T-helper 1 cell treated with Interleukin-12 subunit alpha and Interleukin-12 subunit beta and Interleukin-4 antibody, amounts not matched to agents 30 μg/mL and 1 μg/mL, for 36 hours (primary cell): ENCODE measurements around the gene SEL1L3.

Experiments
- H3K27ac Mint-ChIP-seq: one replicate; pipeline ENCODE4 v1.8.0; 2021; ENCODE audit warnings: mild to moderate bottlenecking, mixed read lengths
- H3K27me3 Mint-ChIP-seq: one replicate; pipeline ENCODE4 v1.8.0; 2021; ENCODE audit warnings: low read depth, mixed read lengths
- H3K36me3 Mint-ChIP-seq: one replicate; pipeline ENCODE4 v1.8.0; 2021; ENCODE audit warnings: low read depth, mixed read lengths
- H3K4me1 Mint-ChIP-seq: one replicate; pipeline ENCODE4 v1.8.0; 2021; ENCODE audit warnings: low read depth, mixed read lengths
- H3K4me3 Mint-ChIP-seq: one replicate; pipeline ENCODE4 v1.8.0; 2021; ENCODE audit warnings: mild to moderate bottlenecking, moderate library complexity, mixed read lengths
- H3K9me3 Mint-ChIP-seq: one replicate; pipeline ENCODE4 v1.8.0; 2021; ENCODE audit warnings: mixed read lengths

SEL1L3 gene

DNA sequence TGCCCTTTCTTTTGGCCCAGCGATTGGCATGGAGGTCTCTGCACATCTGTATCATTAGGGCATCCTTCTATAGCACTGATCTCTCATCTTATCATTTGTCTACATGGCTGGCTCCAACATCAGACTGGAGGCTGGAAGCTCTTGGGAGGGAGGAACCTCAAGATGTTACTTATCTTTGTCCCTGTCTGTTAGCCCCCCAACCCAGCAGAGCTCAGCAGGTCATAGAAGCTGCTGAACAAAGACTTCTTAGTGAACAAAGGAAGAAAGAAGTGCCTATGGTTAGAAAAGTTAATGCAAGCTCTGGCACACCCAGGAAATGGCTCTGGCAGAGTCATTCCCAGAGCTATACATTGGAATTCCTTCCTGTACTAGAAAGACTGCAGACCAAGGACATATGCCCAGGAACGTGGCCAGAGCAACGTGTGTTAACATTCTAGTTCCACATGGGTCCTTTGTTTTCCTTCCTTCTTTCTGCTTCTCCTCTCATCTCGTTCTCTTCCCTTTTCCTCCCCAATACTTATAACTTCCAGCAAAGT is 74.0 kb downstream of the SEL1L3 start:
- H3K4me1 Mint-ChIP-seq = peaks cover 8% of the 10 kb centered on the region
- no peak overlapping the region for H3K27ac Mint-ChIP-seq
- no peaks in the 10 kb centered on the region for H3K9me3 Mint-ChIP-seq
- H3K36me3 Mint-ChIP-seq = peaks cover 40% of the 10 kb centered on the region
- H3K4me3 Mint-ChIP-seq = no peak overlapping the region
- no peaks in the 10 kb centered on the region for H3K27me3 Mint-ChIP-seq

DNA sequence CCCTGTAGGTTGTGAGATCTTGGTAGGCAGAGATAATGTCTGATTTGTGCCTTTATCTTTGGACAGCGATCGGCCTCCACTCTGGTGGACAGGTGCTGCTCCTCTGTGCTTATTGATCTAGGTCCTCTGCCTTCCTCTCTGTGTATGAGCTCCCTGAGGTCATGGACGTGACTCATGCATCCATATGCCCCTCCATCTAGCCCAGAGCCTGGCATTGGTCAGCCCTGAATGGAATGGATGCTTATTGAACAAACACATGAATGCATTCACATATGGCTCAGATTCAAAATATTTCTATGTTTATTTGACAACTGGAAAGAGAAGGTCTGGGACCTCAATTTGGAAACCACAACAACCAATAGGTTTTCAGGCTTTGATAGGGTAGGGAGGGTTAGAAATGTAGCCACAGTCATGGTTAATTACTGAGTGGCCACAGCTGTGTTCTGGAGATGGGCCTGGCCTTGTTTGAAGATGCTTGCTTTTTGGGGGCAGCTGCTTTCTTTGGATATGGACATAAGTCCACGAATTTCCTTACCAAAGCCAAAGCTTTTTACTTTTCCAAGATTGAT is 76.2 kb downstream of the SEL1L3 start:
- H3K4me1 Mint-ChIP-seq = peaks cover 8% of the 10 kb centered on the region
- H3K27me3 Mint-ChIP-seq = no peaks in the 10 kb centered on the region
- H3K27ac Mint-ChIP-seq = no peak overlapping the region
- H3K36me3 Mint-ChIP-seq = peaks cover 44% of the 10 kb centered on the region
- no peak overlapping the region for H3K4me3 Mint-ChIP-seq
- no peaks in the 10 kb centered on the region for H3K9me3 Mint-ChIP-seq

DNA sequence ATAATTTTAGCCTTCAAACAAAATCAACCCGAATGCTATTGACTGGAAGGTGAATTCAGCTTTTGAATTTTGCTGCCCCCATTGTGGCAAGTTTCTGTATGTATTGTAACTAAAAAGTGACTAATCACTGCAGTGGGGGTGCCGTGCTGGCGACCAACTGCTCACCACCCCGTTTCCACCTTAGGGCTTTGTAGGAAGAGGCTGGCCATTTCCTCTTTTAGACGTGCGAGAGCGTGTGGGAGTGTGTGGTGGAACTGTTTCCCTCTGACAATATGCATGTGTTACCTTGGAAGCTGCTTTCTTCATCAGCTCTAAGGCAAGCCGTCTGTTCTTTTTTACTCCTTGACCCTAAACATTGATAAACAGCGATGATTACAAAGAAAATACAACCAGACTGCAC is 78.8 kb downstream of the SEL1L3 start:
- H3K4me3 Mint-ChIP-seq = no peak overlapping the region
- H3K36me3 Mint-ChIP-seq = peaks cover 50% of the 10 kb centered on the region
- no peaks in the 10 kb centered on the region for H3K9me3 Mint-ChIP-seq
- H3K27me3 Mint-ChIP-seq = no peaks in the 10 kb centered on the region
- H3K4me1 Mint-ChIP-seq = peaks cover 8% of the 10 kb centered on the region
- H3K27ac Mint-ChIP-seq = no peak overlapping the region

DNA sequence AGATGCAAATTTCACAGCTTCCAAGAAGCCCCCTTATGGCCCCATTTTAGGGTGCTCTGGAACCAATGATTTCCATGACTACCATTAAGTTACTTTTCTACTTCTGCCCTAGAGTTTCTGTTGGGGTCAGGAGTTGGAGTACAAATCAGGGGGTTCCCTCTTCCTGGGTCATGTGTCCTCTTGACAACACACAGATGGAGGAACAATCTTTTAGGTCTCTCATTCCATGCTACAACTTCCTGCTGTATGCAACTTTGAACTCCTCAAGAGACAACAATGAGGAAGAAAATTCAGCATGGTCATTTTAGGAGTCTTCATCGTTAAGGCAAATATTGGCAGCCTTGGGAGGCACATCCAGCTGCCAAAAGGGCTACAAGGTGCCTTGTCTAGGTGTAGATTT is 79.7 kb downstream of the SEL1L3 start:
- Mint-ChIP-seq H3K27me3 (no peaks in the 10 kb centered on the region), H3K36me3 (peaks cover 53% of the 10 kb centered on the region), H3K4me3 (no peak overlapping the region)

DNA sequence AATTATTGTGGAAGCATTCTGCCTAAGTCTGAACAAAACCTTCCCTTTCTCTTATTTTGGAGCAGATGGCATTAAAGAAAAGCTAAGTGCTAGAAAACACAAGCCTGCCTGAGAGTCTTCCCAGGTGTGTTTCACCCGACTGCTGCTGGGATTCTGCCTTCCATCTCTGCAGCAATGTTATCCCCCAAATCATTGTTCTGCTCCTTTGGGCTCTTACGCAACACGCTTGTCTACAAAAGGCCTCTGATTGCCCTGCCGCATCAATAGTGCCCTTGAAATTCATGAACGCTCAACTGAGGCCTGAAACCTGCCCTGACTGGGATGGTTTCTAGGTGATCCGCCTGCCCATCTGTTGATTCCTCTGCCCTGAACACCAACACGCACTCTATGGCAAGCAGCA is 80.3 kb downstream of the SEL1L3 start:
- Mint-ChIP-seq H3K27me3 (no peaks in the 10 kb centered on the region), H3K4me3 (no peak overlapping the region), H3K27ac (no peak overlapping the region), H3K36me3 (peaks cover 52% of the 10 kb centered on the region), H3K9me3 (no peaks in the 10 kb centered on the region), H3K4me1 (peaks cover 8% of the 10 kb centered on the region)

More for the DNA sequence above, 79.7 kb downstream of the SEL1L3 start:
- no peaks in the 10 kb centered on the region for H3K9me3 Mint-ChIP-seq
- H3K27ac Mint-ChIP-seq = no peak overlapping the region
- peaks cover 8% of the 10 kb centered on the region for H3K4me1 Mint-ChIP-seq

DNA sequence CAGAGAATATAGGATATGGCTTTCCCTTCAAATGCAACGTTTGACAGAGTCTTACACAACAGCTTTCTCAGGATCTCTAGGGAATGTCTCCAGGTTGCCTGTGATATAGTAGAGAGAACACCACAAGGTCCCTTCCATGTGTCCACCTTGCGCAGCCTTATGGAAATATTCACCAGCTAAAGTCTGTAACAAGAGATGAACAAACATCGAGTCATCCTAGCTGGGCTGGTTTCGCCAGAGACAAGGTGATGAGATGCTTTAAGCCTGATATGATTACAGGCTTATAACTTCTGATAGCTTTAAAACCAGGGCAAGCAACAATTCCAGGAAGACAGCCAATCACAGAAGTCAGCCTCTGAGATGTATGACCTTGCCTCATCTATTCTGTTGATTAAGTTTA is 83.8 kb downstream of the SEL1L3 start:
- Mint-ChIP-seq H3K4me1 (peaks cover 2% of the 10 kb centered on the region), H3K27me3 (no peaks in the 10 kb centered on the region), H3K9me3 (no peaks in the 10 kb centered on the region), H3K4me3 (no peak overlapping the region), H3K36me3 (peaks cover 54% of the 10 kb centered on the region), H3K27ac (no peak overlapping the region)

DNA sequence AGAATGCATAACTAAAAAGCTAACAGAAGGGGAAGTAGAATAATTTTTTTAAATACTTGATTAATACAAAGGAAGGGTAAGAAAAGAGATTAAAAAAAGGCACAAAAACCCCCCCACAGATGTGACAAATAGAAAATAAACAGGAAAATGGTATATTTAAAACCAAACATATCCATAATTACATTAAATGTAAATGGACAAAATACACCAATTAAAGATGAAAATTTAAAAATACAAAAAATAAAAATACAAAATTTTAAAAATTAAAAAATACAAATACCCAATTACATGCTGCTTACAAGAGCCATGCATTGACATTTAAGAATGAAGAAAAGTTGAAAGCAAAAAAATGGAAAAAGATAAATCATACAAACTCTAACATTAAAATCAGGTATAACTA is 86.0 kb downstream of the SEL1L3 start:
- Mint-ChIP-seq H3K4me1 (peaks cover 1% of the 10 kb centered on the region), H3K27ac (no peak overlapping the region), H3K9me3 (no peaks in the 10 kb centered on the region), H3K27me3 (no peaks in the 10 kb centered on the region), H3K36me3 (peaks cover 49% of the 10 kb centered on the region), H3K4me3 (no peak overlapping the region)

DNA sequence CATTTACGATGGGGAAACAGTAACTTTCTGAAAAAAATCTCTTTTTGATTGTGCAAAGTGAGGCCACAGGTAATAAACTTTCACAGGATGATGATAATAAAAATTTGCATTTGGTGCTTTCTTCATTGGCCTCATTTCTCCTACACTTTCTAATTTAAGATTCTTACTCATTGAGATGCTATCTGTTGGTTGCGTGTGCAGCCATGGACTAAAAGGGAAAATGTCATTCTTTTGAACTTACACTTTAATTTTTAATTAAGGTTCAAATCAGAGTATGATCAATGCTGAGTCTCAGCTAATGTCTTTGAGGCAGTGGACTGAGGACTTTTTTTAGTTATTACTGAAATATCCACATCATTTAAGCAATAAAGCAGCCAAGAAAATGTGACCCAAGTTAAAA is 87.6 kb downstream of the SEL1L3 start:
- Mint-ChIP-seq H3K9me3 (no peaks in the 10 kb centered on the region), H3K4me3 (no peak overlapping the region), H3K36me3 (peaks cover 44% of the 10 kb centered on the region), H3K27me3 (no peaks in the 10 kb centered on the region), H3K27ac (no peak overlapping the region), H3K4me1 (peaks cover 1% of the 10 kb centered on the region)

DNA sequence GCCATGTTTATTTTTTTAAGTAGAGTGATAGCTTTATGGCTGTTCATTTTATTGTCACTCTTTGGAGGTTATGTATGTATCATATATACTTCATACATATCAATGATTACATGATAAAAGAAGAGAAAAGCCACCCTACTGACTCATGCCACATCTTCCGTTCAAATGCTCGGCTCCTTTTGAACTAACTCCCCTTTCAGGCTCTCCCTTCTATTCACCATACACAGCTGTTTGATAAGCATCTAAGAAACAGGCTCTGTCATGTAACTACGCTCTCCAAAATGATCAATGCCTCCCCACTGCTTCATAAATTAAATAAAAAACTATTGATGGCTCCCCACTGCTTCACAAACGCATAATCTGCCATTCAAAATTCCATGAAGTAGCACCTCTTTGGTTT is 89.4 kb downstream of the SEL1L3 start:
- H3K9me3 Mint-ChIP-seq = no peaks in the 10 kb centered on the region

DNA sequence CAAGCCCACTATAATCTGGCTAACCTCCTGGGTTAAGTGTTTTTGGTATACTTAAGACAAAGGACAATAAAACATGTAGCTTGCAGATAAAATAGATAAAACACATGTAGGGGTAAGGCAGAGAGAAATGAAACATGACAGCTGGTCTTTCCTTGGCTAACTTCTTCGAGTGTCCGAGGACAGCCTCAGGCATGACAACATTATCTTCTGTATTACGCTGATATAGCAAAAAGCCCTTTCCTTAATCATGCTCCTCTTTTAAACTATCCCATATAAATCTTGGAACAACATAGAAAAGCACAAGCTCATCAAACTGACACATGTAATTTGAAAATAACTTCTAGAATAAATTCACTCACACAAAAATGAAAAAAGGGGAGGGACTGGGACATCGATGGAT is 91.1 kb downstream of the SEL1L3 start:
- Mint-ChIP-seq H3K36me3 (peaks cover 22% of the 10 kb centered on the region), H3K9me3 (no peaks in the 10 kb centered on the region), H3K4me3 (no peak overlapping the region), H3K27ac (no peak overlapping the region), H3K4me1 (peaks cover 1% of the 10 kb centered on the region), H3K27me3 (no peaks in the 10 kb centered on the region)

More for the DNA sequence above, 89.4 kb downstream of the SEL1L3 start:
- Mint-ChIP-seq H3K27me3 (no peaks in the 10 kb centered on the region), H3K27ac (no peak overlapping the region), H3K36me3 (peaks cover 31% of the 10 kb centered on the region), H3K4me3 (no peak overlapping the region), H3K4me1 (peaks cover 1% of the 10 kb centered on the region)

DNA sequence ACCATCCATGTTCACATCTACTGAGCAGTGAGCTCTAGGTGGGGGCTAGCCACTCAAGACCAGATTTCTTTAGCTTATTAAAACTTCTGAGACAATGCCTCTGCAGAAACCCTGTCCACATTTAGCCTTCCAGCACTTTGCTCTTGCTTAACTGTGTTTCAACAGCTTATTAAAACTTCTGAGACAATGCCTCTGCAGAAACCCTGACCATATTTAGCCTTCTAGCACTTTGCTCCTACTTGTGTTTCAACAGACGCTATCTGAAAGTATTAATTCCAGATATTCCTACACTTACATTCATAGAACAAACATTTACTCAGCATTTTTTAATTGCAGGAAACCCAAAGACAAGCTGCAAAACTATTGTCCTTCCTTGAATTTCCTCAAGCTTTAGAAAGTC is 91.9 kb downstream of the SEL1L3 start:
- Mint-ChIP-seq H3K27ac (no peak overlapping the region), H3K36me3 (peaks cover 25% of the 10 kb centered on the region), H3K9me3 (no peaks in the 10 kb centered on the region), H3K4me1 (peaks cover 1% of the 10 kb centered on the region), H3K4me3 (no peak overlapping the region), H3K27me3 (no peaks in the 10 kb centered on the region)

DNA sequence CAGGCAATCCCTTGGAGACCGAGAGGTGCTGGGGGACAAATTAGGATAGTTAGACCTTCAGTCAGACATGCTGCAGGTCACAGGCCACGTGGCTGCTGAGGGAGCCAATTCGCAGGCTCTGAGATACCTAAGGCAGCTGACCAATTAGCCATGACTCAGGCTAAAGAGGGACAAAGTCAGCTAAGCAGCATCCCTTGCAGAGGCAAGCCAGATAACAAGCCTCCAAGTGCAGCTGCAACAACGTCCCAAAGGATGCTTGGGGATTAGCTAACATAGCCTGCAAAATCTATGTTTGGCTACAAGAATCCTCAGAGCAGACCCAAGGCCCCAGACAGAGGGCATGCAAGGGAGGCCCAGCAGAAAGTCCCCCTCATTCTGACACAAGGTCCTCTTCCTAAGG is 93.5 kb downstream of the SEL1L3 start:
- Mint-ChIP-seq H3K27me3 (no peaks in the 10 kb centered on the region), H3K27ac (no peak overlapping the region), H3K9me3 (no peaks in the 10 kb centered on the region), H3K4me3 (no peak overlapping the region), H3K36me3 (peaks cover 26% of the 10 kb centered on the region), H3K4me1 (peaks cover 1% of the 10 kb centered on the region)

DNA sequence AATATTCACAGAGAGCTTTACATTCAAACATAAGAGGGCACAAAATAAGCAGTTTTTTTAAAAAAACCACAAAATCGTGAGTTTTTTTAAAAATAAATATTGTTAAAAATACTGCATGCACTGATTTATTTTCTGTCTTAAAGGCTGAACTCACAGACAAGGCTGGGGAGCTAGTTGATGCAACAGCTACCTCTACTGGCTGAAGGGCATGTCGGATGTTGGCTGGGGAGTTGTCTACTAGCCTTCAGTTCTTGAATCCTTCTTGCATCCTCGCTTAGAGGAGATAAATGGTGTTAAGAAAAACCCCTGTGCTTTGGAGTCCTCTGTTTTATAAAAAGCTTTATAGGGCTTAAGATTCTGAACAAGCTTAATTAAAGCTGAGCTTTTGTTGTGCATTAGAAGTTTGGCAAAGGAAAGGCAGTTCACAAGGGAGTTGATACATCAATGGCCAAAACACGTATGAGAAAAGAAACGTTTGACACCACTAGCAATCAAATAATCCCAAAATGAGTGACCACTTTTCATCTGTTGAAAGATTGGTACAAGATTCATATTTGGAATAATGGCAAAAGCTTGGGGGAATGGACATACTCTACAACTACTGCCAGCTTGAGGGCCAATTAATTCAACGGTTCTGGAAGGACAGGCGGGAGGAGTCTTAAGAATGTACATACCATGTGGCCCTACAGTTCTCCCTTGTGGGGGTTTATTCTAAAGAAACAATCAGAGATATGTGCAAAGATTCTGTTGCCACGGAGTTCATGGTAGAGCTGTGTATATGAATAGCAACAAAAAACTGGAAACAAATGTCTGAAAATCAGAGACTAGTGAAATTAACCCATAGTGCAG is 94.7 kb downstream of the SEL1L3 start:
- Mint-ChIP-seq H3K4me1 (peaks cover 1% of the 10 kb centered on the region), H3K4me3 (no peak overlapping the region), H3K27me3 (no peaks in the 10 kb centered on the region), H3K36me3 (peaks cover 27% of the 10 kb centered on the region), H3K9me3 (no peaks in the 10 kb centered on the region), H3K27ac (no peak overlapping the region)

DNA sequence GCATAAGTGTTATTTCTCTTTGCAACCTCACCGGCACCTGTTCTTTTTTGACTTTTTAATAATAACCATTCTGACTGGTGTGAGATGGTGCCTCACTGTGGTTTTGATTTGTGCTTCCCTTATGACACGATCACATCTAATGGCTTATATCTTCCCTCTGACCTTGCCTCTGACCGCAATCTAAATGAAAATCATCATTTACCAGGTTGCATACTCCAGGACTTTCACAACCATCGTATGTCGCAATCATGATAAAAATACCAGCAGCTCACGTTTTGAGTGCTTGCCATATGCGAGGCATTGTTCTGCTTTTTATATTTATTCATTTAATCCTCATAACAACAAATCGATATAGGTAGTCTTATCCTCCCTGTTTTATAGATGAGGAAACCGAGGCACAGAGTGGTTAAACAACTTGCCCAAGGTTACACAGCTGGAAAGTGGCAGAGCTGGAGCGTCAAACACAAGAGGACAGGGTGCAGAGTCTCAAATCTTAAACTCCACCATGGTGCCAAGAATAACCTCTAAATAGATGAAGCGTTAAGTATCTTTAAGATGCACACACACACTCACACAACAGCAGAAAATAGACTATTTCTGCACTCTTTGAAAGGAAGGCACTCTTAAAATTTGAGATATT is 102.2 kb downstream of the SEL1L3 start:
- H3K36me3 Mint-ChIP-seq = peaks cover 48% of the 10 kb centered on the region
- H3K4me1 Mint-ChIP-seq = no peaks in the 10 kb centered on the region
- H3K27me3 Mint-ChIP-seq = no peaks in the 10 kb centered on the region
- no peak overlapping the region for H3K27ac Mint-ChIP-seq
- H3K9me3 Mint-ChIP-seq = peaks cover 4% of the 10 kb centered on the region
- no peak overlapping the region for H3K4me3 Mint-ChIP-seq

DNA sequence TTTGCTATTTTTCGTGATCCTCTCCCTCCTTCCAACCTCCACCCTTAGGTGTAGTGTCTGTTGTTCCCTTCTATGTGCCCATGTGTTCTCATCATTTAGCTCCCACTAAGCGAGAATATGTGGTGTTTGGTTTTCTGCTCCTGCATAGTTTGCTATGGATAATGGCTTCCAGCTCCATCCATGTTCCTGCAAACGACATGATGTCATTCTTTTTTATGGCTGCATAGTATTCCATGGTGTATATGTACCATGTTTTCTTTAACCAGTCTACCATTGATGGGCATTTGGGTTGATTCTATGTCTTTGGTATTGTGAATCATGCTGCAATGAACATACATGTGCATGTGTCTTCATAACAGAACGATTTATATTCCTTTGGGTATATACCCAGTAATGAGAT is 102.7 kb downstream of the SEL1L3 start:
- H3K36me3 Mint-ChIP-seq = peaks cover 45% of the 10 kb centered on the region
- H3K4me1 Mint-ChIP-seq = no peaks in the 10 kb centered on the region
- H3K27ac Mint-ChIP-seq = no peak overlapping the region
- H3K9me3 Mint-ChIP-seq = peaks cover 4% of the 10 kb centered on the region
- no peaks in the 10 kb centered on the region for H3K27me3 Mint-ChIP-seq
- H3K4me3 Mint-ChIP-seq = no peak overlapping the region
